Measurements from ENCODE around the gene VSIG2.

DNA sequence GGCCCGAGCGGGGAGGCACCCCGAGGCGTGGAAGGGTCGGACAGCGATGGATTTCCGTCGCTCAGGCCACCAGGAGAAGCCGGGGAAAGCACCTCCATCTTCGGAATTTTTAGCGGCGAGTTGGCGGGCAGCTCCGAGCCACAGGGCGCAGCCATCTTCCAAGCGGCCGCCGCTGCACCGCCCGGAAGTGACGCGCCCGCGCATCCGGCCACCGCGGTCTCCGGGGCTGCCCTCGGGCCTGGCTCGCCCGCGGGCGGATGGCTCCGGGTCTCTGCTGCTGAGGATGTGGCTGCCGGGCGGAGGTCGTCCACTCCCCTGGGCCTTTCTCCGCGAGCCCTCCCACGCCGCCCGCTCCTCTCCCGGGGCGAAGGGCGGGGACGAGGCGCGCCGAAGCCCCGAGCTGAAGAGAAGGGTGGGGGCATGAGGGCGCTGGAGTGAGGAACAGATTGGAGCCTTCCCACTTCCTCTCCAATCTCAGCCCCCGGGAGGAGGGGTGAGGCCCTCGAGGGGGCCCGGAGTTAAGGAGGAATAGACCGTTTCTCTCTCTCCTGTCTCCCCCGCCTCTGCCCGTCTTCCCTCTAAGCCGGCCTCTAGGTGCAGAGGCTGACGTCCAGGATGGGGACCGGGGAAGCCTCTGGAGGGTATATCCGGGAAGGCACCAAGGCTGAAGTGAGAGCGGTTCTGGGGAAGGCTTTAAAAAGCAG is 48.3 kb upstream of the VSIG2 start, which contains the start of gene MSANTD2:
- TF ChIP-seq, protein P1, sequence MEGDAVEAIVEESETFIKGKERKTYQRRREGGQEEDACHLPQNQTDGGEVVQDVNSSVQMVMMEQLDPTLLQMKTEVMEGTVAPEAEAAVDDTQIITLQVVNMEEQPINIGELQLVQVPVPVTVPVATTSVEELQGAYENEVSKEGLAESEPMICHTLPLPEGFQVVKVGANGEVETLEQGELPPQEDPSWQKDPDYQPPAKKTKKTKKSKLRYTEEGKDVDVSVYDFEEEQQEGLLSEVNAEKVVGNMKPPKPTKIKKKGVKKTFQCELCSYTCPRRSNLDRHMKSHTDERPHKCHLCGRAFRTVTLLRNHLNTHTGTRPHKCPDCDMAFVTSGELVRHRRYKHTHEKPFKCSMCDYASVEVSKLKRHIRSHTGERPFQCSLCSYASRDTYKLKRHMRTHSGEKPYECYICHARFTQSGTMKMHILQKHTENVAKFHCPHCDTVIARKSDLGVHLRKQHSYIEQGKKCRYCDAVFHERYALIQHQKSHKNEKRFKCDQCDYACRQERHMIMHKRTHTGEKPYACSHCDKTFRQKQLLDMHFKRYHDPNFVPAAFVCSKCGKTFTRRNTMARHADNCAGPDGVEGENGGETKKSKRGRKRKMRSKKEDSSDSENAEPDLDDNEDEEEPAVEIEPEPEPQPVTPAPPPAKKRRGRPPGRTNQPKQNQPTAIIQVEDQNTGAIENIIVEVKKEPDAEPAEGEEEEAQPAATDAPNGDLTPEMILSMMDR (IDR thresholded peaks at IDR 0.05; ENCODE audit: borderline replicate concordance, extremely low read depth, low read length, poor library complexity, severe bottlenecking) = no peak
- no peak for TF ChIP-seq EZH2 (IDR thresholded peaks at IDR 0.05; ENCODE audit: borderline replicate concordance, low read depth, low read length, severe bottlenecking)

Data from DND-41 (cell line).